ENCODE measurements around the gene CHST8. TPM values are rescaled to one million over a fixed set of nuclear protein-coding genes. Genes with fewer than 3 reads are reported as not detected.

CHST8 gene
- total and polyA plus RNA-seq, 7 experiments from 2014 or later = not detected

DNA sequence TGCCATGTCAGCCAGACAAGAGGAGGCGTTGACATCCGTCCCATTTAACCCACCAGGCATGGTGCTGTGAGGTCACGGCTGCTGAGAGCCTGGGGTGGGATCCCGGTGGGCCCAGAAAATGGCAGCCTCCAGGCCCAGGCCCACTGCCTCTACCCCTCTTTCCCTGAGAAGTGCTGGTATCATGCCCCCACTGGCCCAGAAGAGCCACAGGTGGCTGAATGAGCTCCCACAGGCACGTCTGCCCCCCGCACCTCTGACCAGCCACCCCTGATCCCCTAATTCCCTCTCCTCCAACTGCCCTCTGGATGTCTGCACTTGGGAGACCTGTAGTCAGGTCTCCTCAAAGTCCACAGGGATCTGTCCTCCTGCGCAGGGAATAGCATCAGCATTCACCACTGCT is 137.6 kb downstream of the CHST8 start:
- no peaks in the 10 kb centered on the region for H3K36me3 Mint-ChIP-seq
- POLR2A ChIA-PET = no interaction called here

DNA sequence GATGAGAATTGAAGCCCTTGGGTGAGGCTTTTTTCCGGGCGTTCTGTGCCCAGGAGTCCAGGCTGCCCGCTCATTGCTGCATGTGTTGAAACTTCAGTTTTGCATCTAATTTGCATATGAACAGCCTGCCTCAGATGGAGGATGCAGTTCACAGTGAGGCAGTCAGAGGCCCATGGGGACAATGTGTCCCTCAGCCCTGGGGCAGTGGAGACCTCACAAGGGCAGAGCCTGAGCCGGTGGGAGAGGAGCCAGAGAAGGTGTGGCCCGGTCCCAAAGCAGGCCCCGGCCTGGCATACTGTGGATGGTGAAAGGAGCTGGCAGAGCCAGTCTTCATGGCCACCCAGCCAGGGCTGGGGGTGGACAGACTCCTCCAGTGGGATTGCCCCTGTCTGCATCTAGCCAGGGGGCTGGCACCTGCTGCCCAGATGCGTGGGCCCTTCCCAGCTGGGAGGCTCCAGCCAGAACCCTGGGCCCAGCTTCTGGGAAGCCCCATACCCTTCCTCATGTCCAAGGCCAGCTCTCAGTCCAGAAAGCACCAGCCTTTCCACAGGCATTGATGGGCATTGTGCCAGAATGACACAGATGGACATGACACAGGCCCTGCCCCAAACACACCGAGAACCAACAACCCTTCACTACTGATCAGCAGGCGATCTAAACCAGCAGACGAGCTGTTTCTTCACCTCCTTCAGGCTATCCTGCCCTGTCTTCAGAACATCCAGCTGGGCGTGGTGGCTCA is 142.0 kb downstream of the CHST8 start:
- Mint-ChIP-seq H3K9me3 (no peaks in the 10 kb centered on the region), H3K4me3 (no peak overlapping the region), H3K27ac (no peak overlapping the region), H3K27me3 (peaks cover 0 to 24% (median 6%) of the 10 kb centered on the region in 5 donors), H3K4me1 (peaks cover 0 to 2% (median 0%) of the 10 kb centered on the region in 7 donors), H3K36me3 (no peaks in the 10 kb centered on the region)
- Histone ChIP-seq H3K27me3 (ENCODE audit: control insufficient read depth in 2 of 2, insufficient read depth in 2 of 2, low read length in 2 of 2) (no peaks in the 10 kb centered on the region), H3K9me3 (ENCODE audit: control insufficient read depth in 2 of 3, low read length in 3 of 3) (no peaks in the 10 kb centered on the region), H3K4me1 (ENCODE audit: control insufficient read depth in 2 of 2, insufficient read depth in 2 of 2, low read length in 2 of 2) (no peaks in the 10 kb centered on the region), H3K4me3 (ENCODE audit: low read length) (no peak overlapping the region), H3K36me3 (ENCODE audit: control insufficient read depth in 2 of 3, insufficient read depth in 3 of 3, low read length in 3 of 3) (no peaks in the 10 kb centered on the region), H3K27ac (ENCODE audit: low read depth, low read length) (no peak overlapping the region)
- ChIA-PET CTCF (no interaction called here), POLR2A (no interaction called here)
- DNase-seq (no peak), ATAC-seq (no peak)
- intact Hi-C loops (cut with micrococcal nuclease) = no loop called here

More for the DNA sequence above, 137.6 kb downstream of the CHST8 start:
- Histone ChIP-seq H3K27ac (ENCODE audit: low read depth, low read length) (no peak overlapping the region), H3K4me1 (ENCODE audit: control insufficient read depth in 2 of 2, insufficient read depth in 2 of 2, low read length in 2 of 2) (no peaks in the 10 kb centered on the region), H3K36me3 (ENCODE audit: control insufficient read depth in 2 of 3, insufficient read depth in 3 of 3, low read length in 3 of 3) (no peaks in the 10 kb centered on the region), H3K4me3 (ENCODE audit: low read length) (no peak overlapping the region), H3K27me3 (ENCODE audit: control insufficient read depth in 2 of 2, insufficient read depth in 2 of 2, low read length in 2 of 2) (no peaks in the 10 kb centered on the region), H3K9me3 (ENCODE audit: control insufficient read depth in 2 of 3, low read length in 3 of 3) (no peaks in the 10 kb centered on the region)
- ATAC-seq (no peak), DNase-seq (no peak)
- intact Hi-C loops (cut with micrococcal nuclease) = no loop called here
- Mint-ChIP-seq H3K9me3 (no peaks in the 10 kb centered on the region), H3K4me3 (no peak overlapping the region), H3K27me3 (peaks cover 0 to 18% (median 0%) of the 10 kb centered on the region in 5 donors), H3K27ac (no peak overlapping the region), H3K4me1 (peaks cover 0 to 2% (median 0%) of the 10 kb centered on the region in 7 donors)
- CTCF ChIA-PET = interaction anchor here (0.5 kb wide), 1 partner anchor 347 kb away, joined by 3 read pairs; no protein-coding TSS in a partner anchor

DNA sequence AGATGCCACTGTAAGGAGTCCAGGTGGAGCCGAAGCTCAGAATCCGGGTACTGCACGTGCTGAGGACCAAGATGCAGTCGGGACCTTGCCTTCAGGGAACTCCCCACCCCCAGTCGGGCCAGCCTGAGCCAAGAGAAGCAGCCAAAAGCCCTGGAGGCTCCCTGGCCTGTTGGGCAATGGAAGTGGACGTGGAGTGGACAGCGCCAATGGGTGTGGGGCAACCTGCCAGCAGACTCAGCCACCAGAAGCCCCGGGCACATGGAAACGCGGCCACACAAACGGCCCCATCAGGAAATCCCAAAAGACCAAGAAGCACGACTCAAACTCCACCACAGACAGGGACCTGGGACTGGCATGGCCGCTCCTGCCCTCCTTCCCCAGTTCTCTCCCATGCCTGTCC is 144.9 kb downstream of the CHST8 start:
- no peaks in the 10 kb centered on the region for H3K9me3 ChIP-seq (ENCODE audit: control insufficient read depth in 2 of 3, low read length in 3 of 3)
- H3K4me3 ChIP-seq (ENCODE audit: low read length) = no peak overlapping the region
- intact Hi-C loops (cut with micrococcal nuclease) = no loop called here
- Mint-ChIP-seq H3K27ac (no peak overlapping the region), H3K4me1 (peaks cover 0 to under 1% (median 0%) of the 10 kb centered on the region in 7 donors), H3K27me3 (peaks cover 0 to 36% (median 20%) of the 10 kb centered on the region in 5 donors), H3K4me3 (no peak overlapping the region), H3K36me3 (no peaks in the 10 kb centered on the region), H3K9me3 (no peaks in the 10 kb centered on the region)
- no peaks in the 10 kb centered on the region for H3K36me3 ChIP-seq (ENCODE audit: control insufficient read depth in 2 of 3, insufficient read depth in 3 of 3, low read length in 3 of 3)
- CTCF ChIA-PET = no interaction called here
- POLR2A ChIA-PET = no interaction called here
- H3K4me1 ChIP-seq (ENCODE audit: control insufficient read depth in 2 of 2, insufficient read depth in 2 of 2, low read length in 2 of 2) = no peaks in the 10 kb centered on the region
- H3K27ac ChIP-seq (ENCODE audit: low read depth, low read length) = no peak overlapping the region
- DNase-seq (no peak), ATAC-seq (no peak)
- no peaks in the 10 kb centered on the region for H3K27me3 ChIP-seq (ENCODE audit: control insufficient read depth in 2 of 2, insufficient read depth in 2 of 2, low read length in 2 of 2)

DNA sequence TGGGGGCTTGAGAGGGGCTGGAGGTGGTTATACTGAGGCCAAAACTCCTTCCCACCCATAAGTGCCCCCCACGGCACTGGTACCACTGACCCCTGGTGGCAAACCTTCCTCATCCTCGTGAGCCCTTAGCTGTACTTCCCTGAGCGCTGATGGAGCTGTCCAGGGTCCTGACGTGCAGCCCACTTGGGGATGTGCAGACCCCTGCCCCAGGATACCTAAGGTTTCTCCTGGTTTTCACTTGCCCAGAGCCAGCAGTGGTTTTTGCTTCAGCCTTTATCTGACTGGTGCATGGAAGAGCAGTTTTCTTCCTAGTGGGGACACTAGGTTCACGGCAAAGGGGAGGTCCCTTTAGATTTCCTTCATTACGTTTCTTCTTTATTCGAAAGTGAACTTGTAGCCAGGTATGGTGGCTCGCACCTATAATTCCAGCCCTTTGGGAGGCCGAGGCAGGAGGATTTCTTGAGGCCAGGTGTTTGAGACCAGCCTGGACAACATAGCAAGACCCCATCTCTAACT is 146.2 kb downstream of the CHST8 start:
- Mint-ChIP-seq H3K36me3 (no peaks in the 10 kb centered on the region), H3K9me3 (no peaks in the 10 kb centered on the region), H3K4me3 (no peak overlapping the region), H3K4me1 (no peaks in the 10 kb centered on the region), H3K27me3 (peaks cover 0 to 36% (median 20%) of the 10 kb centered on the region in 5 donors), H3K27ac (no peak overlapping the region)
- intact Hi-C loops (cut with micrococcal nuclease) = no loop called here
- Histone ChIP-seq H3K4me1 (ENCODE audit: control insufficient read depth in 2 of 2, insufficient read depth in 2 of 2, low read length in 2 of 2) (no peaks in the 10 kb centered on the region), H3K36me3 (ENCODE audit: control insufficient read depth in 2 of 3, insufficient read depth in 3 of 3, low read length in 3 of 3) (no peaks in the 10 kb centered on the region), H3K27ac (ENCODE audit: low read depth, low read length) (no peak overlapping the region), H3K4me3 (ENCODE audit: low read length) (no peak overlapping the region), H3K27me3 (ENCODE audit: control insufficient read depth in 2 of 2, insufficient read depth in 2 of 2, low read length in 2 of 2) (no peaks in the 10 kb centered on the region), H3K9me3 (ENCODE audit: control insufficient read depth in 2 of 3, low read length in 3 of 3) (no peaks in the 10 kb centered on the region)
- CTCF ChIA-PET = interaction anchor here (1.6 kb wide), 1 partner anchor 10 kb away, joined by 6 read pairs; no protein-coding TSS in a partner anchor
- no peak for ATAC-seq
- POLR2A ChIA-PET = no interaction called here
- DNase-seq = peak in 2 of 9 donors; percentile 13 to 34

DNA sequence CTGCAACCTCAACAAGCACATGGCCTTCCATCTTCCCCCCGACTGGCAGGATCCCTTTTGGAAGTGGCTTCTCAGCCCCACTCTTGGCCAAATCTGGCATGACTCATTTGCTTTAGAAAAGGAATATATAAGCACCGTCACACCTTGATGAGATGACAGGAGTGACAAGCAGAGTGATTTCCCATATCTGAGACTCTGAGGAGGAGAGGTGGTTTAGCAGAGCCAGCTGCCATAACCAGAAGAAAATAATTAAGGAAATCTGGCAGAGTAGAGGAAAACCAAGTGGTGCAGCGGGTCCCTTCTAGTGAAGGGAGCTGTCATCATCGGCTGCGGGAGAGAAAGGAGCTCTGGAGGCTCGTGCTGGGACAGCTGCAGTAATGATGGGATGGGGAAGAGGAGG is 147.5 kb downstream of the CHST8 start:
- intact Hi-C loops (cut with micrococcal nuclease) = no loop called here
- Histone ChIP-seq H3K4me1 (ENCODE audit: control insufficient read depth in 2 of 2, insufficient read depth in 2 of 2, low read length in 2 of 2) (no peaks in the 10 kb centered on the region), H3K9me3 (ENCODE audit: control insufficient read depth in 2 of 3, low read length in 3 of 3) (no peaks in the 10 kb centered on the region), H3K27ac (ENCODE audit: low read depth, low read length) (no peak overlapping the region), H3K36me3 (ENCODE audit: control insufficient read depth in 2 of 3, insufficient read depth in 3 of 3, low read length in 3 of 3) (no peaks in the 10 kb centered on the region), H3K27me3 (ENCODE audit: control insufficient read depth in 2 of 2, insufficient read depth in 2 of 2, low read length in 2 of 2) (no peaks in the 10 kb centered on the region), H3K4me3 (ENCODE audit: low read length) (no peak overlapping the region)
- POLR2A ChIA-PET = no interaction called here
- Mint-ChIP-seq H3K36me3 (no peaks in the 10 kb centered on the region), H3K27me3 (peaks cover 0 to 33% (median 20%) of the 10 kb centered on the region in 5 donors), H3K27ac (peak overlapping the region in 1 of 9 donors; percentile 20), H3K4me1 (no peaks in the 10 kb centered on the region), H3K9me3 (no peaks in the 10 kb centered on the region), H3K4me3 (no peak overlapping the region)
- DNase-seq = no peak
- CTCF ChIA-PET = interaction anchor here (1.6 kb wide), 1 partner anchor 9 kb away, joined by 6 read pairs; no protein-coding TSS in a partner anchor
- no peak for ATAC-seq

DNA sequence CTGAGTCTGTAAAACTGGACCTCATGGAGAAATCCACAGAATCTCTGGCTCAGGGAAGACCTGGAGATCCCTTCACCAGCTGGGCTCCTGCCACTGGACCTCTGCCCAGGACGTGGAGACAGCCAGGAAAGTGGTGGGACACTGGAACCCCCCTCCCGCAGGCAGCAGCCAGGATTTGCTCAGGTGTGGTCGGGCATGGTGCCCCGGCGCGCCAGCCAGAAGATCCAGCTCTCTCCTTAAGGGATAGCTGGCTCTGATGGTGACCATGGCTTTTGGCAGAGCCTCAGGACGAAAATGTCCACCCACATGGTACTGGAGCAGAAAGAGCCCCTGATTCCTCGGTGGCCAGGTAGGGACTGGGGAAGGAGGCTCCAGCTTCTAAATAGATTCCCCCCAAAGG is 148.4 kb downstream of the CHST8 start:
- H3K9me3 Mint-ChIP-seq = no peaks in the 10 kb centered on the region
- no peak overlapping the region for H3K27ac Mint-ChIP-seq
- DNase-seq (no peak), ATAC-seq (no peak)
- H3K4me3 ChIP-seq (ENCODE audit: low read length) = no peak overlapping the region
- no peaks in the 10 kb centered on the region for H3K9me3 ChIP-seq (ENCODE audit: control insufficient read depth in 2 of 3, low read length in 3 of 3)
- no peaks in the 10 kb centered on the region for H3K4me1 Mint-ChIP-seq
- POLR2A ChIA-PET = no interaction called here
- no peaks in the 10 kb centered on the region for H3K36me3 Mint-ChIP-seq
- H3K36me3 ChIP-seq (ENCODE audit: control insufficient read depth in 2 of 3, insufficient read depth in 3 of 3, low read length in 3 of 3) = no peaks in the 10 kb centered on the region
- no peaks in the 10 kb centered on the region for H3K27me3 ChIP-seq (ENCODE audit: control insufficient read depth in 2 of 2, insufficient read depth in 2 of 2, low read length in 2 of 2)
- H3K4me3 Mint-ChIP-seq = no peak overlapping the region
- peaks cover 0 to 29% (median 19%) of the 10 kb centered on the region in 5 donors for H3K27me3 Mint-ChIP-seq
- CTCF ChIA-PET = no interaction called here
- intact Hi-C loops (cut with micrococcal nuclease) = loop anchor here in 1 of 2 donors (5.0 kb wide), 2 partner anchors 353 to 528 kb away; no protein-coding TSS in a partner anchor
- no peaks in the 10 kb centered on the region for H3K4me1 ChIP-seq (ENCODE audit: control insufficient read depth in 2 of 2, insufficient read depth in 2 of 2, low read length in 2 of 2)
- H3K27ac ChIP-seq (ENCODE audit: low read depth, low read length) = no peak overlapping the region

All from naive thymus-derived CD4-positive, alpha-beta T cell (primary cell).